ENCODE data around the gene KNCN.
A peak's percentile ranks its signal among the peaks of the same experiment; 100 is the strongest.

KNCN gene

DNA sequence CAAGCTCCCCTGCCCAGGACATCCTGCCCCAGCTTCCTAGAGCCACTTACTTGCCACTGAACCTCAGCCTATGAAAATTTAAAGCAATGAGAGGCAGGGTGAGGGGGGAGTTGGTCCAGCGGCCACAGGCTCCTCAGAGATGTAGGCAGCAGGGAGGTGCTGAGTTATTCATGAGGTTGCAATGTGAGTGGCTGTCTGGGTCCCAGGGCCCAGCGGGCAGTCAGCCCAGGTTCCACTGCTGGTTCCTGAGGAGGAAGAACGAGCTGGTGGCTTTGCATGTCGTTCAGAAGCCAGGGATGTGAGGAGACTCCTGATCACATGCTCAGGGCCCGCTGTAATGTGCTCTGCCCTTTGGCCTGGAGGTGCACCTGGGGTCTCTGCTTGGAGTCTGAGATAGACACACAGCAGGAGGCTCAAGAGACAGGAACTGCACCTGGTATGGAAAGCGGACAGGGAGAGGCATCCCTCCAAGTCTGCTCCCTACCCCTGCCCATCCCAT, at the start of gene KNCN:
KNCN (minus strand) TSS at position 51 of the 499 bp plus-strand sequence. CDS start 432 bp downstream, outside the sequence.
- no peak within 1 kb of the TSS for H3K4me3 ChIP-seq (ENCODE audit: low read depth in 1 of 2, low read length in 2 of 2)
- peaks cover 4% of the 10 kb centered on the region for H3K27me3 ChIP-seq (ENCODE audit: low read depth, low read length)
- H3K36me3 ChIP-seq (ENCODE audit: control insufficient read depth in 1 of 2, insufficient read depth in 2 of 2, low read length in 2 of 2): no peaks in the 10 kb centered on the region
- peaks cover 2 to 8% of the 10 kb centered on the region in 2 donors for H3K4me1 ChIP-seq (ENCODE audit: control insufficient read depth in 1 of 2, insufficient read depth in 2 of 2, low read length in 2 of 2)
- no peaks in the 10 kb centered on the region for H3K9me3 ChIP-seq (ENCODE audit: control insufficient read depth in 1 of 2, low read length in 2 of 2)
- no peak within 1 kb of the TSS for H3K27ac ChIP-seq (ENCODE audit: low read length)

DNA sequence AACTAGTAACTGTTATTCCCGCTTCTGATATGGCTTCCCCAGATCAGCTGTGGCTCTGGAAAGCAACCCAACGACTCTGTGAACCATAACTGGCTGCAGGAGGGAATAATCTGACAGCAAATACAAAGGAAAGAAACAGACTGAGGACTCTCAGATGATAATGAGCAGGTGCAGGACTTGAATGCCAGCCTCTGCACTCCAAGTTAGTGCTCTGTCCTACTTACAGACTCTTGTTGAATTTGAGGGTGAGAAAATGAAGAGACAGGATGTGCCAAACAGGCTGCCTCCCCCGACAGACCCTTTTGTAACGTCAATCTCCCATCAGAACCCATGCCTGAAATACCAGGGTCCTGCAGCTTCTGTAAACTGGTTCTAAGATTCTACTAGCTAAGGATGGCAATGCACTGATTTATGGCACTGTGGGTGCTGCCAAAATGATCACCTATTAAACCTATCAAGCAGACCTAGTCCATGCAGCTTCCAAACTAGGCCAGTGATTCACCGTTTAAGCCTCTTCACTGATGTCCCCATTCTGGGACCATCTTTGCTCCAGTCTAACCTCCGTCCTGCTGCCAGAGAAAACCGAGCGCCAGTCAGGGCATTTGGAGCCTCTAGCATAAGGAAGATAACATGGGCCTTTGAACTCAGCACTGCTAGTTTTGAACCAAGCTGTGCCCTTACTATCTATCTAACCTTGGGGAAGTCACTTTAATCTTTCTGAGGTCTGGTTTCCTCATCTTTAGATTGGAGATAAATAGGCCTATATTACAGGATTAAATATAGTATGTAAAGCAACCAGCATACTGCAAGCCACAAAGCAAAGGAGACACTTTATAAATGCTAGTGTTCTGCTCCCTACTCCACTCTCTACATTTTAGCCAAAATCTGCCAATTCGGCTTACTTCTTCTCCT, 47.9 kb upstream of the KNCN start:
- Histone ChIP-seq H3K36me3 (ENCODE audit: control insufficient read depth in 1 of 2, insufficient read depth in 2 of 2, low read length in 2 of 2) (no peaks in the 10 kb centered on the region), H3K4me3 (ENCODE audit: low read depth in 1 of 2, low read length in 2 of 2) (no peak overlapping the region), H3K9me3 (ENCODE audit: control insufficient read depth in 1 of 2, low read length in 2 of 2) (no peaks in the 10 kb centered on the region), H3K27ac (ENCODE audit: low read length) (no peak overlapping the region), H3K4me1 (ENCODE audit: control insufficient read depth in 1 of 2, insufficient read depth in 2 of 2, low read length in 2 of 2) (peaks cover 11 to 37% of the 10 kb centered on the region in 2 donors), H3K27me3 (ENCODE audit: low read depth, low read length) (no peaks in the 10 kb centered on the region)

DNA sequence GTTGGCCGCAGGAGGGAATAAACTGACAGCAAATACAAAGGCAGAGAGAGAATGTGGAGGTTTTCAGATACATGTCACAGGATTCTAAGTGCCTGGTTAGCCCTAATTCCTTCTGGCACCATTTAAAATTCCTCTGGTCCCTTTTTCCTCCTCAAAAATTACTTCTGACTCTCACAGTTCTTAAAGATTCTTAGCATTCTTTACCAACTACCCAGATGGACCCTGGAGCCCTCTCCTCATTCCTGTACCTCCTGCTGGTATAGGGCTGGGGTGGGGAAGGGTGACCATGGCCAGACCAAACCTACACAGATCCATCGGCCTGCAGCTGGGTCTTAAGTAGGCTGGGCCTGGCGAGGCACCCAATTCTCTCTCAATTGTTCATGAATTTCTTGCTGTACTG, 45.4 kb upstream of the KNCN start:
- Histone ChIP-seq H3K4me3 (ENCODE audit: low read depth in 1 of 2, low read length in 2 of 2) (no peak overlapping the region), H3K36me3 (ENCODE audit: control insufficient read depth in 1 of 2, insufficient read depth in 2 of 2, low read length in 2 of 2) (peaks cover 15 to 20% of the 10 kb centered on the region in 2 donors), H3K27me3 (ENCODE audit: low read depth, low read length) (no peaks in the 10 kb centered on the region), H3K27ac (ENCODE audit: low read length) (no peak overlapping the region), H3K9me3 (ENCODE audit: control insufficient read depth in 1 of 2, low read length in 2 of 2) (no peaks in the 10 kb centered on the region), H3K4me1 (ENCODE audit: control insufficient read depth in 1 of 2, insufficient read depth in 2 of 2, low read length in 2 of 2) (peaks cover 4 to 24% of the 10 kb centered on the region in 2 donors)

DNA sequence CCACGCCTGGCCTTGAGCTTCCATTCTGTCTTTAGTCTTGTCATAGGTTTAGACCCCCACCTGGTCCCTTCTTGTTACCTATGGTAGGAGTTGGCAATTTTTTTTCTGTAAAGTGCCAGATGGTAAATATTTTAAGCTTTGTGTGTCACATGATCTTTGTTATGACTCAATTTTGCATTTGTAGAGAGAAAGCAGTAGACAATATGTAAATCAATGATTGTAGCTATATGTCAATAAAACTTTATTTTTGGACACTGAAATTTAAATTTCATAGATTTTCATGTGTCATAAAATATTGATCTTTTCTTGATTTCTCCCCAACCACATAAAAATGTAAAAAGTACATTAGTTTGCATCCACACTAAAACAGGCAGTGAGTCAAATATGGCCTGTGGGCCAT, 44.6 kb upstream of the KNCN start:
- no peaks in the 10 kb centered on the region for H3K27me3 ChIP-seq (ENCODE audit: low read depth, low read length)
- no peak overlapping the region for H3K4me3 ChIP-seq (ENCODE audit: low read depth in 1 of 2, low read length in 2 of 2)
- H3K36me3 ChIP-seq (ENCODE audit: control insufficient read depth in 1 of 2, insufficient read depth in 2 of 2, low read length in 2 of 2): peaks cover 23 to 28% of the 10 kb centered on the region in 2 donors
- H3K9me3 ChIP-seq (ENCODE audit: control insufficient read depth in 1 of 2, low read length in 2 of 2): no peaks in the 10 kb centered on the region
- peak overlapping the region; percentile 7 for H3K27ac ChIP-seq (ENCODE audit: low read length)
- H3K4me1 ChIP-seq (ENCODE audit: control insufficient read depth in 1 of 2, insufficient read depth in 2 of 2, low read length in 2 of 2): peaks cover 4 to 18% of the 10 kb centered on the region in 2 donors

DNA sequence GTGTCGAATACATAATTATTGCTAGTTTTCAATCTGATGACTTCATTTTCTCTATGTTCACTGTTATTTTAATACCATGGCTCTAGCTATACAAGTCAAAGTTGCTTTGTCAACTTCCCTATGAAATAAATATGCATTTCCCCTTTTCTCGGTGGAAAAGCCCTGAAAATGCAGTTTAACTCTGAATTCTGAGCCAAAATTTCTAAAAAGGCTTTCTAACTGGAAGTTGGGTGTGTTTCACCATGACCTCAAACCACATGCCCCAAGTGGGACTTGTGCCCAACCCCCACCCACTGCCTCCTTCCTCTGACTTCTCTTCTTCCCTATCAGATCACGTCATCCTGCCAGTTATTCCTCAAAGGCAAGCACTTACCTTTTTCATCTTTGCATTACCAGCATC, 43.7 kb upstream of the KNCN start:
- Histone ChIP-seq H3K9me3 (ENCODE audit: control insufficient read depth in 1 of 2, low read length in 2 of 2) (no peaks in the 10 kb centered on the region), H3K4me1 (ENCODE audit: control insufficient read depth in 1 of 2, insufficient read depth in 2 of 2, low read length in 2 of 2) (peaks cover 4 to 17% of the 10 kb centered on the region in 2 donors), H3K27ac (ENCODE audit: low read length) (peak overlapping the region; percentile 70), H3K36me3 (ENCODE audit: control insufficient read depth in 1 of 2, insufficient read depth in 2 of 2, low read length in 2 of 2) (peaks cover 31 to 37% of the 10 kb centered on the region in 2 donors), H3K4me3 (ENCODE audit: low read depth in 1 of 2, low read length in 2 of 2) (no peak overlapping the region), H3K27me3 (ENCODE audit: low read depth, low read length) (no peaks in the 10 kb centered on the region)

DNA sequence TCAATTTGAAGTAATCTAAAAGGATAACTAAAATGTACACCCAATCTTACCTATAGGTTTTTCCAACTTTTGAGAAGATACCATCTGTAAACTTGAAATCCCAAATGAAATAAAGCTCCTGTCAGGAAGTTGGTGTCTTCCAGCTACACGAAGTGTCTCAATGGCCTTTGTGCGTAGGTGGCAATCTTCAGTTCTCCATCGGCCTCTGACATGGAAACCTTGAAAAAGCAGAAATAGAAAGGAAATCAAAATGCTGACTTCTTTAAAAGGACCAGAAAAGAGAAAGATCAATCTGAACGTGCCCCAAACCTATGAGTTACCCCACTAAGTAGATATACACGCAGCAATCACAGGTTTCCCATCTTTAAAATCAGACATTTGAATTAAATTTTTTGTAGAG, 42.6 kb upstream of the KNCN start:
- Histone ChIP-seq H3K27ac (ENCODE audit: low read length) (peak overlapping the region; percentile 70), H3K27me3 (ENCODE audit: low read depth, low read length) (no peaks in the 10 kb centered on the region), H3K4me1 (ENCODE audit: control insufficient read depth in 1 of 2, insufficient read depth in 2 of 2, low read length in 2 of 2) (peaks cover 4 to 6% of the 10 kb centered on the region in 2 donors), H3K4me3 (ENCODE audit: low read depth in 1 of 2, low read length in 2 of 2) (no peak overlapping the region), H3K36me3 (ENCODE audit: control insufficient read depth in 1 of 2, insufficient read depth in 2 of 2, low read length in 2 of 2) (peaks cover 42 to 46% of the 10 kb centered on the region in 2 donors), H3K9me3 (ENCODE audit: control insufficient read depth in 1 of 2, low read length in 2 of 2) (no peaks in the 10 kb centered on the region)

DNA sequence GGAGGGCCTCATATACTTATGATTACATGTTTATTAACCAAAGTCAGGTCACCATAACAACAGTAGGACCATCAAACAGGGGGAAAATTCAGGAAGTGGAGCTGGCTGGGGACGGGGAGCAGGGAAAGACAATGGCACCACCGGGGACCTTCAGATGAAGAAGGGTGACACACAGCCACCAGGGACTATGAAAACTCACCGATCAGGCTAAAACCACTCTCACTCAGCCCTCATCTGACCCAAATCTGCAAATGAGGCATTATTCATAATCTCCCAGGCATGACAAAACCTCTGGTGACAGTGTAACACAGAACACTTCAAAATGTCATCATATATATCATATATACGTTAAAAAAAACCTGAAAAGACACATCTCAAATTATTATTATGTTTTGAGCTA, 41.4 kb upstream of the KNCN start:
- Histone ChIP-seq H3K4me1 (ENCODE audit: control insufficient read depth in 1 of 2, insufficient read depth in 2 of 2, low read length in 2 of 2) (no peaks in the 10 kb centered on the region), H3K36me3 (ENCODE audit: control insufficient read depth in 1 of 2, insufficient read depth in 2 of 2, low read length in 2 of 2) (peaks cover 44 to 50% of the 10 kb centered on the region in 2 donors)

DNA sequence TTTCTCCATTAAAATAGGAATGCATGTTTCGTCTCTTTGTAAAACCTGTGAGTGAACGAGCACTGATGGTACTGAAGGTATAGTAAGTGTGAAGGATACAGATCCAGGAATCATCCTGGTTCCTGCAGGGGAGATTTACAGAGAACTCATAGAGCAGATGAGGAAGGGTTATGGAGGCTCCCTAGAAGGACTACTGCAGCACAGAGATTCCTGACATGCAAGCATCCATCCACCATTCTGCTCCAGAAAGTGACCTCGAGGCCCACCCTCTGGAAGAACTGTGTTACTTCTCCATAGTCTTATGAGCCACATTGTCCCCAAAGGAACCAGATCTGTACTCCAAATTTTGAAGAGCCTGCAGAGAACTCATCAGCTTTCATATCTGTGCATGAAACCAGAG, 38.1 kb upstream of the KNCN start:
- no peak overlapping the region for H3K27ac ChIP-seq (ENCODE audit: low read length)
- H3K27me3 ChIP-seq (ENCODE audit: low read depth, low read length): no peaks in the 10 kb centered on the region
- H3K9me3 ChIP-seq (ENCODE audit: control insufficient read depth in 1 of 2, low read length in 2 of 2): no peaks in the 10 kb centered on the region
- no peak overlapping the region for H3K4me3 ChIP-seq (ENCODE audit: low read depth in 1 of 2, low read length in 2 of 2)
- H3K4me1 ChIP-seq (ENCODE audit: control insufficient read depth in 1 of 2, insufficient read depth in 2 of 2, low read length in 2 of 2): peaks cover 0 to 8% of the 10 kb centered on the region in 2 donors
- peaks cover 55 to 69% of the 10 kb centered on the region in 2 donors for H3K36me3 ChIP-seq (ENCODE audit: control insufficient read depth in 1 of 2, insufficient read depth in 2 of 2, low read length in 2 of 2)

More for the DNA sequence above, 41.4 kb upstream of the KNCN start:
- Histone ChIP-seq H3K9me3 (ENCODE audit: control insufficient read depth in 1 of 2, low read length in 2 of 2) (no peaks in the 10 kb centered on the region), H3K4me3 (ENCODE audit: low read depth in 1 of 2, low read length in 2 of 2) (no peak overlapping the region), H3K27ac (ENCODE audit: low read length) (no peak overlapping the region), H3K27me3 (ENCODE audit: low read depth, low read length) (no peaks in the 10 kb centered on the region)

DNA sequence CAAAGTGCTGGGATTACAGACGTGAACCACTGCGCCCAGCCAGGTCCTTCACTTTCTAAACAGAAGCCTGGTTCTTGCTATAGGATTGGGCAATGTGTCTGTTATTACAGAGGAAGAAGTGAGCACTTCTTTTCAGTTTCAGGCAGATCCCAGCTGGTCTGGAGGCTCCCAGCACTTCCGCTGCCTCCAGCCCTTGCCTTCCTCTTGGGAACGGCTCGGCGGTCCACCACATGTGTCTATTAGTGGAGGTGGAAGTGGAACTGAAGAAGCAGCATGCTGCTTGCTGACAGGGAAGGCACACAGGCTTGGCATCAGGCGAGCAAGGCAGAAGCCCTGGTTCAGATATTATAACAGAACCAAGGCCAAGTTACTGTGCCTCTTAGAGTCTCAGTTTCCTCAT, 35.6 kb upstream of the KNCN start:
- Histone ChIP-seq H3K27me3 (ENCODE audit: low read depth, low read length) (no peaks in the 10 kb centered on the region), H3K36me3 (ENCODE audit: control insufficient read depth in 1 of 2, insufficient read depth in 2 of 2, low read length in 2 of 2) (peaks cover 56 to 72% of the 10 kb centered on the region in 2 donors), H3K9me3 (ENCODE audit: control insufficient read depth in 1 of 2, low read length in 2 of 2) (no peaks in the 10 kb centered on the region), H3K4me3 (ENCODE audit: low read depth in 1 of 2, low read length in 2 of 2) (no peak overlapping the region), H3K4me1 (ENCODE audit: control insufficient read depth in 1 of 2, insufficient read depth in 2 of 2, low read length in 2 of 2) (peaks cover 0 to 8% of the 10 kb centered on the region in 2 donors), H3K27ac (ENCODE audit: low read length) (no peak overlapping the region)

DNA sequence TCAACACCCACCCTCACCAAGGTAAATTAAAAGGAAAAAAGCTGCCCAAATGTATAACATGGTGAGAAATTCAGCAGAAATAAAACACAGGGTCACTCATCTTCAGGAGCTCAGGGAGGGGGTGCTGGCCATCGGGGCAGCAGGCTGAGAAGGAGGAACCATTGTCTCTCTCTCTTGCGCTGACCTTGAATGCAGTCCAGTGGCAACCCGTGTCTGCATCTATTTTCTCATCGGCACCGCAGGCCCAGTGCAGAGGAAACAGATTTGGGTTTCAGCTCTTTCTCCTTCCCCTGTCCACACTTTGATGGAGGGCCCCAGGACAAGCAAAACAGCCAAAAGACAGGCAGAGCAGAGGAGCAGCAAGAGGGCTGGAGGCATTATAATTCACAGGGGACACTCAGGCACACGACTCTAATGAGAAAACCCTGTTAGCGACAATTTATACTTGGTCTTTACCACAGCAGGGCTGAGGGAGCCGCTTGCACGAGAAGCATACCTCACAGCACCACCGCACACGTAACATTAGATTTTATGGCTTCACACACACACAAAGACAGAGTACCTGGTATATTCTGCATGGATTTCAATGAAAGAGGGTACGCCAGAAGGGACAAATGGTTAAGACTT, 34.0 kb upstream of the KNCN start:
- H3K27ac ChIP-seq (ENCODE audit: low read length): no peak overlapping the region
- no peaks in the 10 kb centered on the region for H3K27me3 ChIP-seq (ENCODE audit: low read depth, low read length)
- H3K36me3 ChIP-seq (ENCODE audit: control insufficient read depth in 1 of 2, insufficient read depth in 2 of 2, low read length in 2 of 2): peaks cover 50 to 67% of the 10 kb centered on the region in 2 donors

DNA sequence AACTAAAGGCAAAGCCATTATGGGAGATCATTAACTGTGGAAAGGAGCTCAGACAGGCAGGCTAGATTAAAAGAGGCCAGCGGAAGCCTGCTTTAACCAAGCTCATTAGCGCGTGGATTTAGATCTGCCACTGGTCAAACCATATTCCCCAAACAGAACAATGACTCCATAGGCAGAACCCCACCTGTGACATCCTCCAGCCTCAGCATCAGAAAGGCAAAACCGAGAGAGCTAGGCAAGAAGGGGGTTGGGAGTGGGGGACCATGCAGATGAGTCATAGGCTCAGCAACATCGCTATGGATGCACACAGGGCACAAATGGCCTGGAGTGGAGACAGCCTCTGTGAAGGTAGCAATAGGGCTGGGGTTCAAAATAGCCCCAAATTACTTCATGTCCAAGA, 32.0 kb upstream of the KNCN start:
- H3K9me3 ChIP-seq (ENCODE audit: control insufficient read depth in 1 of 2, low read length in 2 of 2): no peaks in the 10 kb centered on the region
- H3K27me3 ChIP-seq (ENCODE audit: low read depth, low read length): no peaks in the 10 kb centered on the region
- no peak overlapping the region for H3K27ac ChIP-seq (ENCODE audit: low read length)
- H3K36me3 ChIP-seq (ENCODE audit: control insufficient read depth in 1 of 2, insufficient read depth in 2 of 2, low read length in 2 of 2): peaks cover 50 to 67% of the 10 kb centered on the region in 2 donors
- no peak overlapping the region for H3K4me3 ChIP-seq (ENCODE audit: low read depth in 1 of 2, low read length in 2 of 2)
- H3K4me1 ChIP-seq (ENCODE audit: control insufficient read depth in 1 of 2, insufficient read depth in 2 of 2, low read length in 2 of 2): peaks cover 0 to 8% of the 10 kb centered on the region in 2 donors

More for the DNA sequence above, 34.0 kb upstream of the KNCN start:
- peaks cover 0 to 8% of the 10 kb centered on the region in 2 donors for H3K4me1 ChIP-seq (ENCODE audit: control insufficient read depth in 1 of 2, insufficient read depth in 2 of 2, low read length in 2 of 2)
- H3K4me3 ChIP-seq (ENCODE audit: low read depth in 1 of 2, low read length in 2 of 2): no peak overlapping the region
- H3K9me3 ChIP-seq (ENCODE audit: control insufficient read depth in 1 of 2, low read length in 2 of 2): no peaks in the 10 kb centered on the region
